ENCODE results near the gene TJAP1.

DNA sequence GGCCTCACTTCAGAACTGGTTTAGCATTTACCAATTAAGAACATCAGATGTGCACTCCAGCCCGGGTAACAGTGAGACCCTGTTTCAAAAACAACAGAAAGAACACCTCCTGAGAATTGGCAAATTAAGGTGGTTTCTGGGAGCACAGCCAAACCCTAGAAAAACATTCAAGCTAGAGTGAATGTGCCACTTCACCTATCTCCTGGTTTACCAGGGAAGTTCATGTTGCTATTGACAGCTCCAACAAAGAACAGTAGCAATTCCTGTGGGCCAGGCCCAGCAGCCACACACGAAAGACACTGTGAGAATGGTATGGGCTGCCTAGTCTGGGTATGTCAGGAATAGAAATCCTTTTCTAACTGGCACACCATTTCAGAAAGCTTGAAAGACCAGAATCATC lies 44.5 kb downstream of the TJAP1 start:
- TF ChIP-seq, protein P1, sequence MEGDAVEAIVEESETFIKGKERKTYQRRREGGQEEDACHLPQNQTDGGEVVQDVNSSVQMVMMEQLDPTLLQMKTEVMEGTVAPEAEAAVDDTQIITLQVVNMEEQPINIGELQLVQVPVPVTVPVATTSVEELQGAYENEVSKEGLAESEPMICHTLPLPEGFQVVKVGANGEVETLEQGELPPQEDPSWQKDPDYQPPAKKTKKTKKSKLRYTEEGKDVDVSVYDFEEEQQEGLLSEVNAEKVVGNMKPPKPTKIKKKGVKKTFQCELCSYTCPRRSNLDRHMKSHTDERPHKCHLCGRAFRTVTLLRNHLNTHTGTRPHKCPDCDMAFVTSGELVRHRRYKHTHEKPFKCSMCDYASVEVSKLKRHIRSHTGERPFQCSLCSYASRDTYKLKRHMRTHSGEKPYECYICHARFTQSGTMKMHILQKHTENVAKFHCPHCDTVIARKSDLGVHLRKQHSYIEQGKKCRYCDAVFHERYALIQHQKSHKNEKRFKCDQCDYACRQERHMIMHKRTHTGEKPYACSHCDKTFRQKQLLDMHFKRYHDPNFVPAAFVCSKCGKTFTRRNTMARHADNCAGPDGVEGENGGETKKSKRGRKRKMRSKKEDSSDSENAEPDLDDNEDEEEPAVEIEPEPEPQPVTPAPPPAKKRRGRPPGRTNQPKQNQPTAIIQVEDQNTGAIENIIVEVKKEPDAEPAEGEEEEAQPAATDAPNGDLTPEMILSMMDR (IDR thresholded peaks at IDR 0.05): no peak
- no peak for TF ChIP-seq POLR2A (IDR thresholded peaks at IDR 0.05)

Data from testis (tissue), 2 donors.